Measurements from ENCODE around the gene ANKRD31.
A peak's percentile ranks its signal among the peaks of the same experiment; 100 is the strongest.

The ANKRD31 gene

DNA sequence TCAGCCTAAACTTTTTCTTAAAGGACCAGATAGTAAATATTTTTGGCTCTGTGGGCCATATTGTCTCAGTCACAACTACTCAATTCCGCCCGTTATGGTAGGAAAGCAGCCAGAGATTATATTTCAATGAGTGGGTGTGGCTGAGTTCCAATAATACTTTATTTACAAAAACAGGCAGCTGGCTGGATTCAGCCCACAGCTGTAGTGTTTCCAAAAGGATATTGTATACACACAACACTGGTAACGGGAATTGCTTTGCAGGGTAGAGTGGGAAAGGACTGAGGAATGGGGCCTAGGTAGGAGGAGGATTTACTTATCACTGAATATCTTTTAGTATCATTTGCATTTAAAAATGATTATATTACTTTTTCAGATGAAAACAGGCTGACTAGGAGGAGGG is 205.3 kb downstream of the ANKRD31 start:
- Histone ChIP-seq H3K79me2 (ENCODE audit: insufficient read depth, low read length) (no peaks in the 10 kb centered on the region), H3K27me3 (ENCODE audit: insufficient read depth, low read length, poor library complexity, severe bottlenecking) (no peaks in the 10 kb centered on the region), H3K4me2 (ENCODE audit: low read depth, low read length, poor library complexity, severe bottlenecking) (no peak overlapping the region), H4K20me1 (ENCODE audit: insufficient read depth, low read length, poor library complexity, severe bottlenecking) (no peaks in the 10 kb centered on the region), H3K4me1 (ENCODE audit: insufficient read depth, low read length, poor library complexity, severe bottlenecking) (peaks cover 21% of the 10 kb centered on the region), H3K4me3 (ENCODE audit: low read length, poor library complexity, severe bottlenecking) (no peak overlapping the region), H2AFZ (ENCODE audit: low read length) (no peak overlapping the region), H3K9me2 (replicated peaks; ENCODE audit: low read depth, low read length) (no peaks in the 10 kb centered on the region), H3K9me3 (ENCODE audit: insufficient read depth, low read depth, low read length) (no peaks in the 10 kb centered on the region), H3K9ac (ENCODE audit: low read depth, low read length, poor library complexity, severe bottlenecking) (no peak overlapping the region), H3F3A (ENCODE audit: low read depth) (no peaks in the 10 kb centered on the region), H3K36me3 (ENCODE audit: insufficient read depth, low read length) (no peaks in the 10 kb centered on the region; the same call in 1 of the 2 replicates)
- TF ChIP-seq, protein P1, sequence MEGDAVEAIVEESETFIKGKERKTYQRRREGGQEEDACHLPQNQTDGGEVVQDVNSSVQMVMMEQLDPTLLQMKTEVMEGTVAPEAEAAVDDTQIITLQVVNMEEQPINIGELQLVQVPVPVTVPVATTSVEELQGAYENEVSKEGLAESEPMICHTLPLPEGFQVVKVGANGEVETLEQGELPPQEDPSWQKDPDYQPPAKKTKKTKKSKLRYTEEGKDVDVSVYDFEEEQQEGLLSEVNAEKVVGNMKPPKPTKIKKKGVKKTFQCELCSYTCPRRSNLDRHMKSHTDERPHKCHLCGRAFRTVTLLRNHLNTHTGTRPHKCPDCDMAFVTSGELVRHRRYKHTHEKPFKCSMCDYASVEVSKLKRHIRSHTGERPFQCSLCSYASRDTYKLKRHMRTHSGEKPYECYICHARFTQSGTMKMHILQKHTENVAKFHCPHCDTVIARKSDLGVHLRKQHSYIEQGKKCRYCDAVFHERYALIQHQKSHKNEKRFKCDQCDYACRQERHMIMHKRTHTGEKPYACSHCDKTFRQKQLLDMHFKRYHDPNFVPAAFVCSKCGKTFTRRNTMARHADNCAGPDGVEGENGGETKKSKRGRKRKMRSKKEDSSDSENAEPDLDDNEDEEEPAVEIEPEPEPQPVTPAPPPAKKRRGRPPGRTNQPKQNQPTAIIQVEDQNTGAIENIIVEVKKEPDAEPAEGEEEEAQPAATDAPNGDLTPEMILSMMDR (conservative IDR thresholded peaks at IDR 0.05; ENCODE audit: low read length): no peak
- TF ChIP-seq EZH2phosphoT487 (IDR thresholded peaks at IDR 0.05; ENCODE audit: borderline replicate concordance): no peak

DNA sequence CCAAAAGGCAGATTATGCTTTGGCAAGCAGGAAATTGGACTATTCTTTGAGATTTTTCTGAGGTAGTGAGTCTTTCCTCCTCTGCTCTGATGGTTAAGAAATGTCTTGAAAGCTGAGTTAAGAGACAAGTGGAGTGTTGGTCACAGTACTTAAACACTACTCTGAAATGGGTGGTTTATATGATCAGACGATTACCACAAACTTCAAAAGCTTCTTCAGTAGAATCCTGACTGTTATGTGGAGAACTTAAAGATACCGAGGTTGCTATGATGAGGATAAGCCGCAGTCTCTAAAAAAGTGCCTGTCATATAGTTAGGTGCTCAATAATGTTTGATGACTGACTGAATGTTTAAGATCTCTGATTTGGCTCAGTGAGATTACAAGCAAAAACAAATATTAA is 208.6 kb downstream of the ANKRD31 start:
- no peaks in the 10 kb centered on the region for H3F3A ChIP-seq (ENCODE audit: low read depth)
- no peak overlapping the region for H3K4me3 ChIP-seq (ENCODE audit: low read length, poor library complexity, severe bottlenecking)
- H3K9me3 ChIP-seq (ENCODE audit: insufficient read depth, low read depth, low read length): no peaks in the 10 kb centered on the region
- peaks cover 14% of the 10 kb centered on the region for H3K4me1 ChIP-seq (ENCODE audit: insufficient read depth, low read length, poor library complexity, severe bottlenecking)
- H3K79me2 ChIP-seq (ENCODE audit: insufficient read depth, low read length): no peaks in the 10 kb centered on the region
- H3K9me2 ChIP-seq (replicated peaks; ENCODE audit: low read depth, low read length): no peaks in the 10 kb centered on the region
- H2AFZ ChIP-seq (ENCODE audit: low read length): no peak overlapping the region
- H3K27me3 ChIP-seq (ENCODE audit: insufficient read depth, low read length, poor library complexity, severe bottlenecking): no peaks in the 10 kb centered on the region
- no peaks in the 10 kb centered on the region for H4K20me1 ChIP-seq (ENCODE audit: insufficient read depth, low read length, poor library complexity, severe bottlenecking)
- H3K4me2 ChIP-seq (ENCODE audit: low read depth, low read length, poor library complexity, severe bottlenecking): no peak overlapping the region
- no peak overlapping the region for H3K9ac ChIP-seq (ENCODE audit: low read depth, low read length, poor library complexity, severe bottlenecking)
- TF ChIP-seq EZH2phosphoT487 (IDR thresholded peaks at IDR 0.05; ENCODE audit: borderline replicate concordance): no peak
- TF ChIP-seq, protein P1 (conservative IDR thresholded peaks at IDR 0.05; ENCODE audit: low read length): no peak
- no peaks in the 10 kb centered on the region; the same call in 1 of the 2 replicates for H3K36me3 ChIP-seq (ENCODE audit: insufficient read depth, low read length)

DNA sequence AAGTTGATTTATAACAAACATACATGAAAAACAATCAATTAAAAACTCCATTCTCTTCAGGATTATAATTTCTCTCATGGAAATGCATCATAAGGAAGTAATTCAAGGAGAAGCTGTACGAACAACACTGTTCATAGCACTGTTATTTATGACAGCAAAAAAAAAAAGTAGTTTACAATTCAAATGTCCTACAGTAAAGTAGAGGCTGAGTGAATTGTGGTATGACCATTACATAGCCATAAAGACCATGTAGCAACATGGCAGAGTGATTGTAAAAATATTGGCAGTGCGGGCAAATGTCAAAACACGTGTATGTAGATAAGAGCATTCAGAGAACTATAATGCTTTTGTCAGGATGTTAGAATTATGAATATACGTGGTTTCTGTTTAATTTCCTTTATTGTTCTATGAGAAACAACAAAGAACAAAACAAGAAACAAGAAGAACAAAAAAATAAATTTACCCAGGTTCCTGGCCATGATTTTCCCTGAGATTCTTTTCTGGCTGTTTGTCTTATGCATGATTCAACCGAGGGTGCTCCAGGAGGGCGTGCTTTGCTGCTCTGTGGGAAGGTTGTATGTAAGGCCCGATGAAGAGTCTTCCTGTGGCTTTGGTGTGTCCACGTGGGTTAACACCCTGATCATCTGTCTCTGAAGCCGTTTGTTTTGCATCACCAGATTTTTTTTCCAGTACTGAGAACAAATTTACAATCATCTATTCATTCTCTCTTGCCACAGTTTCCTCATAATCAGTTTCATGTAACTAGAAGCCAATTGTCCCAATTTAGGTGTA is 213.1 kb downstream of the ANKRD31 start:
- Histone ChIP-seq H3K27me3 (ENCODE audit: insufficient read depth, low read length, poor library complexity, severe bottlenecking) (no peaks in the 10 kb centered on the region), H3K9me2 (replicated peaks; ENCODE audit: low read depth, low read length) (no peaks in the 10 kb centered on the region), H3K4me1 (ENCODE audit: insufficient read depth, low read length, poor library complexity, severe bottlenecking) (peaks cover 46% of the 10 kb centered on the region), H3K36me3 (ENCODE audit: insufficient read depth, low read length) (no peaks in the 10 kb centered on the region), H3K9ac (ENCODE audit: low read depth, low read length, poor library complexity, severe bottlenecking) (peak overlapping the region; percentile 13), H3K9me3 (ENCODE audit: insufficient read depth, low read depth, low read length) (no peaks in the 10 kb centered on the region), H3K79me2 (ENCODE audit: insufficient read depth, low read length) (no peaks in the 10 kb centered on the region), H3F3A (ENCODE audit: low read depth) (no peaks in the 10 kb centered on the region), H2AFZ (ENCODE audit: low read length) (0 out of 2 replicates have a peak overlapping the region, but pooled peaks have one; percentile 18), H3K4me3 (ENCODE audit: low read length, poor library complexity, severe bottlenecking) (peak overlapping the region; percentile 33), H4K20me1 (ENCODE audit: insufficient read depth, low read length, poor library complexity, severe bottlenecking) (no peaks in the 10 kb centered on the region), H3K4me2 (ENCODE audit: low read depth, low read length, poor library complexity, severe bottlenecking) (peak overlapping the region; percentile 53)
- TF ChIP-seq, protein P1 (conservative IDR thresholded peaks at IDR 0.05; ENCODE audit: low read length): no peak
- TF ChIP-seq EZH2phosphoT487 (IDR thresholded peaks at IDR 0.05; ENCODE audit: borderline replicate concordance): no peak
